Calu3 (cell line): Measurements from ENCODE around the gene RXFP2. TPM values are rescaled to one million over a fixed set of nuclear protein-coding genes. Genes with fewer than 3 reads are reported as not detected.

Source experiments
- BruUV-seq: library from RNA; stranded (reverse); fragments of 400-500 nt; replicated peaks from 2 replicates; lab custom pipeline; 2021; lab: Mats Ljungman, UMichigan
- CTCF ChIA-PET: fragments of 300-600 bp; sonication (Branson Sonifier 250); formaldehyde crosslinking; loops from one replicate; lab custom pipeline; 2022; ENCODE audit warnings: antibody characterized with exemption; lab: Charles Lee
- DNase-seq: peaks from one replicate; pipeline ENCODE4 v3.0.0; 2022
- H3K27ac Mint-ChIP-seq: one replicate; pipeline ENCODE4 v1.8.0; 2022; ENCODE audit warnings: mixed read lengths; ENCODE audit not compliant: unreplicated experiment
- H3K27me3 Mint-ChIP-seq: one replicate; pipeline ENCODE4 v1.8.0; 2022; ENCODE audit warnings: mixed read lengths; ENCODE audit not compliant: unreplicated experiment
- H3K36me3 Mint-ChIP-seq: one replicate; pipeline ENCODE4 v1.8.0; 2022; ENCODE audit warnings: mild to moderate bottlenecking, moderate library complexity, mixed read lengths; ENCODE audit not compliant: insufficient read depth, unreplicated experiment
- H3K4me1 Mint-ChIP-seq: one replicate; pipeline ENCODE4 v1.8.0; 2022; ENCODE audit warnings: mild to moderate bottlenecking, low read depth, mixed read lengths; ENCODE audit not compliant: unreplicated experiment
- H3K4me3 Mint-ChIP-seq: one replicate; pipeline ENCODE4 v1.8.0; 2022; ENCODE audit warnings: mild to moderate bottlenecking, low read depth, moderate library complexity, mixed read lengths; ENCODE audit not compliant: unreplicated experiment
- H3K9me3 Mint-ChIP-seq: one replicate; pipeline ENCODE4 v1.8.0; 2022; ENCODE audit warnings: low read depth, mixed read lengths; ENCODE audit not compliant: unreplicated experiment
- intact Hi-C: fragments of 100-400 bp; cut with micrococcal nuclease; formaldehyde crosslinking; loops from one replicate; pipeline ENCODE4 v1.10.0; 2022; ENCODE audit not compliant: unreplicated experiment
- total RNA-seq: library from RNA; stranded (reverse); gene quantifications from 2 replicates; pipeline ENCODE4 v1.2.3, GENCODE V29; 2022
- TF ChIP-seq, protein P1 (sequence below): fragments of 200-600 bp; IDR thresholded peaks from one replicate; pipeline ENCODE4 v1.8.0; 2022; ENCODE audit warnings: antibody characterized with exemption; ENCODE audit not compliant: unreplicated experiment

RXFP2 gene
- total RNA-seq, 1 experiment from 2014 or later, result not detected

DNA sequence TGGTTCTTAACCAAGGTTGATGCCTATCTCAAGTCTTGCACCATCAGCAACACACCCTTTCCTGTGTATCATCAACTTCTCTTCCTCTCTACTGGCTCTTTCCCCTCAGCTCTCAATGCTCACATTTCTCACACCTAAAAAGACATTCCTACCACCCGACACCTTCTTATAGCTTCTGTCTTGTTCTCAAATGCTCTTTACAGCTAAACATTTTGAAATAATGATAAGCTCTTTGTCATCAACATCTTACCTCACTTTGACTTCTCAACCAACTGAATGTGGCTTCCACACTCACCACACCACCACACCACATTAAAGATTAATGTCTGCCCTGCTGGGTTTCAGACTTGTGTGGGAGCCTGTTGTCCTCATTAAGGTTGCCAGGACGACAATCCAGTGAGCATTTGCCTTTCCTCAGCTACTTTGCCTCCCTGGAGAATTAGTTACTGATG lies 67.8 kb downstream of the RXFP2 start:
- Mint-ChIP-seq H3K4me1 (no peaks in the 10 kb centered on the region), H3K27me3 (no peaks in the 10 kb centered on the region), H3K27ac (no peak overlapping the region), H3K4me3 (no peak overlapping the region), H3K9me3 (peaks cover 7% of the 10 kb centered on the region), H3K36me3 (no peaks in the 10 kb centered on the region)
- CTCF ChIA-PET, result no interaction called here
- no peak for DNase-seq
- TF ChIP-seq, protein P1, sequence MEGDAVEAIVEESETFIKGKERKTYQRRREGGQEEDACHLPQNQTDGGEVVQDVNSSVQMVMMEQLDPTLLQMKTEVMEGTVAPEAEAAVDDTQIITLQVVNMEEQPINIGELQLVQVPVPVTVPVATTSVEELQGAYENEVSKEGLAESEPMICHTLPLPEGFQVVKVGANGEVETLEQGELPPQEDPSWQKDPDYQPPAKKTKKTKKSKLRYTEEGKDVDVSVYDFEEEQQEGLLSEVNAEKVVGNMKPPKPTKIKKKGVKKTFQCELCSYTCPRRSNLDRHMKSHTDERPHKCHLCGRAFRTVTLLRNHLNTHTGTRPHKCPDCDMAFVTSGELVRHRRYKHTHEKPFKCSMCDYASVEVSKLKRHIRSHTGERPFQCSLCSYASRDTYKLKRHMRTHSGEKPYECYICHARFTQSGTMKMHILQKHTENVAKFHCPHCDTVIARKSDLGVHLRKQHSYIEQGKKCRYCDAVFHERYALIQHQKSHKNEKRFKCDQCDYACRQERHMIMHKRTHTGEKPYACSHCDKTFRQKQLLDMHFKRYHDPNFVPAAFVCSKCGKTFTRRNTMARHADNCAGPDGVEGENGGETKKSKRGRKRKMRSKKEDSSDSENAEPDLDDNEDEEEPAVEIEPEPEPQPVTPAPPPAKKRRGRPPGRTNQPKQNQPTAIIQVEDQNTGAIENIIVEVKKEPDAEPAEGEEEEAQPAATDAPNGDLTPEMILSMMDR, result no peak
- BruUV-seq, result no TSS peak
- intact Hi-C loops, result no loop called here

DNA sequence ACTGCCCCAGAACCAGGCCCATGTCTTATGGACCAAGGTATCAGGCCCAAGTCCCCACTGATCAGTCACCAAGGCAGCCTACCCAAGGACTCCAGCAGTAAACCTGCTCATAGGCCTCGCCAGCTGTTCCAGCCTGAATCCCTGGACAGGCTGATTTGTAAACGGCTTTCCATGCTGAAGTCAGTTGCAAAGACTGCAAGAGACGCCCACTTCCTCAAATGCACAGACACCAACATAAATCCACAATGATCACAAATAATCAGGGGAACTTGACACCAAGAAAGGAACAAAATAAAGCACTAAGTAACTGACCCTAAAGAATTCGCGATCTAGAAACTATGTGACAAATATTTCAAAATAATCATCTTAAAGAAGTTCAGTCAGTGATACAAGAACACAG lies 75.2 kb downstream of the RXFP2 start:
- peaks cover 7% of the 10 kb centered on the region for H3K9me3 Mint-ChIP-seq
- intact Hi-C loops, result no loop called here
- no peak overlapping the region for H3K4me3 Mint-ChIP-seq
- no peak overlapping the region for H3K27ac Mint-ChIP-seq
- no peaks in the 10 kb centered on the region for H3K4me1 Mint-ChIP-seq
- CTCF ChIA-PET, result no interaction called here
- no peaks in the 10 kb centered on the region for H3K27me3 Mint-ChIP-seq
- no peaks in the 10 kb centered on the region for H3K36me3 Mint-ChIP-seq
- no TSS peak for BruUV-seq
- DNase-seq, result no peak
- TF ChIP-seq, protein P1, result no peak

DNA sequence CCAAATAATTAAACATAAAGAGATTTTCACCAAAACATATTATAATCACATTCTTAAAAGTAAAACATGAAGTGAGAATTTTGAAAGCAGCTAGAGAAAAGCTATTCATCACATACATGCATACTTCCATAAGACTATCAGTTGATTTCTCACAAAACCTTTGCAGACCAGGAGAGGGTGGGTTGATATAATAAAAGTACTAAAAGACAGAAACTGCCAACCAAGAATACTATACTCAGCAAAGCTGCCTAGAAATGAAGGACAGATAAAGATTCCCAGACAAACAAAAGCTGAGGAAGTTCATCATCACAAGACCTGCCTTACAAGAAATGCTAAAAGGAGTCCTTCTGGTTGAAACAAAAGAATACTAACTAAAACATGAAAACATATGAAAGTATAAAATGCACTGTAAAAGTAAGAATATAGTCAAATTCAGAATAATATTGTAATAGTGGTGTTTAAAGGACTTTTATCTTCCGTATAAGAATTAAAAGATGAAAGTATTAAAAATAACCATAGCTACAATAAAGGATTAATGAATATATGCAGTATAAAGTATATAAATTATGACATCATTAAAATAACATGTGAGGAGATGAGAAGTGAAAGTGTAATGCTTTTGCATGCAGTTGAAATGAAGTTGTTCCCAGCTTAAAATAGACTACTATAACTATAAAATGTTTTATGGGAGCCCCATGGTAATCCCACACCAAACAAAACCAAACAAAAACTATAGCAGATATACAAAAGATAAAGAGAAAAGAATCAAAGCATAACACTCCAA lies 76.2 kb downstream of the RXFP2 start:
- H3K27ac Mint-ChIP-seq, result no peak overlapping the region
- CTCF ChIA-PET, result no interaction called here
- TF ChIP-seq, protein P1, result no peak
- H3K4me3 Mint-ChIP-seq, result no peak overlapping the region
- H3K9me3 Mint-ChIP-seq, result peaks cover 4% of the 10 kb centered on the region
- no peaks in the 10 kb centered on the region for H3K36me3 Mint-ChIP-seq
- no peaks in the 10 kb centered on the region for H3K4me1 Mint-ChIP-seq
- BruUV-seq, result no TSS peak
- no peaks in the 10 kb centered on the region for H3K27me3 Mint-ChIP-seq
- DNase-seq, result no peak
- intact Hi-C loops, result no loop called here

- H3K4me1 Mint-ChIP-seq, result no peaks in the 10 kb centered on the region
- no peak overlapping the region for H3K4me3 Mint-ChIP-seq
- no peaks in the 10 kb centered on the region for H3K36me3 Mint-ChIP-seq
- DNase-seq, result no peak
- TF ChIP-seq, protein P1, result no peak
- CTCF ChIA-PET, result no interaction called here
- H3K27ac Mint-ChIP-seq, result no peak overlapping the region
- intact Hi-C loops, result no loop called here
- no TSS peak for BruUV-seq
- no peaks in the 10 kb centered on the region for H3K9me3 Mint-ChIP-seq
- no peaks in the 10 kb centered on the region for H3K27me3 Mint-ChIP-seq
Measured at GRCh38 chr13:31818236-31818635, 78.9 kb downstream of the RXFP2 start.
